GM12878 (cell line): Measurements from ENCODE around the gene STXBP1. TPM values are rescaled to one million over a fixed set of nuclear protein-coding genes. Genes with fewer than 3 reads are reported as not detected.

Experiments
- ATAC-seq: fragments of 200-7000 bp; cut with Tn5 transposase; 3 replicates; pipeline ENCODE4 v1.9.1; 2020; ENCODE audit warnings: mild to moderate bottlenecking, moderate library complexity
- BruUV-seq: library from RNA; stranded (reverse); fragments of 400-500 nt; replicated peaks from 2 replicates; lab custom pipeline; 2021; lab: Mats Ljungman, UMichigan
- CTCF ChIA-PET: fragments of 300-600 bp; sonication (Branson Sonifier 250); formaldehyde crosslinking; extraction: SDS; loops from one replicate; lab custom pipeline; 2021; ENCODE audit warnings: inconsistent platforms; lab: Yijun Ruan, JAX
- POLR2A ChIA-PET: fragments of 350-600 bp; formaldehyde crosslinking; extraction: SDS; loops from one replicate; lab custom pipeline; 2021; ENCODE audit warnings: inconsistent platforms; lab: Charles Lee
- RAD21 ChIA-PET: fragments of 300-600 bp; sonication (Branson Sonifier 250); formaldehyde crosslinking; loops from one replicate; lab custom pipeline; 2023; ENCODE audit warnings: antibody characterized with exemption; ENCODE audit not compliant: unreplicated experiment; lab: Charles Lee
- SMC1A ChIA-PET: fragments of 300-600 bp; sonication (Branson Sonifier 250); formaldehyde crosslinking; loops from one replicate; lab custom pipeline; 2023; ENCODE audit not compliant: unreplicated experiment, uncharacterized antibody; lab: Charles Lee
- DNase-seq: peaks from one replicate; pipeline ENCODE4 v3.0.0-alpha.2; 2011; ENCODE audit warnings: low read depth, low spot score
- FAIRE-seq: peaks from 3 replicates; lab custom pipeline; 2011; peaks lifted over from hg19 to GRCh38; lab: Jason Lieb, UNC
- H2AFZ ChIP-seq: 2 replicates; pipeline ENCODE4 v1.6.0; 2011; ENCODE audit warnings: low read depth, low read length, control low read depth; ENCODE audit not compliant: control insufficient read depth
- H3K27ac ChIP-seq: 2 replicates; pipeline ENCODE4 v1.5.1; 2011; ENCODE audit warnings: control low read depth; ENCODE audit not compliant: control insufficient read depth, insufficient read depth
- H3K27me3 ChIP-seq, 2 experiments: replicated peaks in 1 of 2; 2 replicates each; pipeline versions ENCODE4 v1.6.0 to v1.6.1; 2011; ENCODE audit warnings: low read length in 1 of 2; ENCODE audit not compliant: control insufficient read depth in 2 of 2, insufficient read depth in 2 of 2
- H3K36me3 ChIP-seq, 2 experiments: 2 replicates each; pipeline ENCODE4 v1.5.1; 2011; ENCODE audit warnings: low read length in 1 of 2; ENCODE audit not compliant: control insufficient read depth in 2 of 2, insufficient read depth in 2 of 2
- H3K4me1 ChIP-seq: 2 replicates; pipeline ENCODE4 v1.6.1; 2011; ENCODE audit warnings: mild to moderate bottlenecking, low read length, moderate library complexity, mixed read lengths; ENCODE audit not compliant: control insufficient read depth, insufficient read depth
- H3K4me2 ChIP-seq: 2 replicates; pipeline ENCODE4 v1.6.0; 2011; ENCODE audit warnings: control low read depth; ENCODE audit not compliant: control insufficient read depth, insufficient read depth
- H3K4me3 ChIP-seq: fragments of 200-600 bp; sonication (generic); 2 replicates; pipeline ENCODE4 v1.5.1; 2016
- H3K79me2 ChIP-seq: 2 replicates; pipeline ENCODE4 v1.6.0; 2011; ENCODE audit warnings: low read length; ENCODE audit not compliant: control insufficient read depth, insufficient read depth
- H3K9ac ChIP-seq: 2 replicates; pipeline ENCODE4 v1.8.0; 2011; ENCODE audit warnings: low read length, control low read depth, mixed read lengths; ENCODE audit not compliant: control insufficient read depth, insufficient read depth
- H3K9me3 ChIP-seq: replicated peaks from 3 replicates; pipeline ENCODE4 v1.5.1; 2011; ENCODE audit warnings: mild to moderate bottlenecking, low read length; ENCODE audit not compliant: control insufficient read depth, insufficient read depth
- H4K20me1 ChIP-seq: 2 replicates; pipeline ENCODE4 v1.6.0; 2011; ENCODE audit not compliant: control insufficient read depth, insufficient read depth
- BCLAF1 ChIP-seq: fragments of 450-650 bp; IDR thresholded peaks from 2 replicates; pipeline ENCODE4 v1.6.1; 2017; ENCODE audit warnings: antibody characterized with exemption, mild to moderate bottlenecking, moderate library complexity
- CHD1 ChIP-seq: IDR thresholded peaks from 2 replicates; pipeline ENCODE4 v1.6.1; 2012; ENCODE audit warnings: low read depth, low read length, improper control_type of control experiment
- CREB1 ChIP-seq: IDR thresholded peaks from 2 replicates; pipeline ENCODE4 v1.6.1; 2012; ENCODE audit warnings: low read depth, mild to moderate bottlenecking, inconsistent platforms
- ETV6 ChIP-seq, 2 experiments: fragments of 450-650 bp in 1 of 2; IDR thresholded peaks in 1 of 2; conservative IDR thresholded peaks in 1 of 2; 2 replicates each; pipeline ENCODE4 v1.6.1; 2014; ENCODE audit warnings: antibody characterized with exemption in 1 of 2, borderline replicate concordance in 1 of 2, low read depth in 1 of 2, mild to moderate bottlenecking in 1 of 2, moderate library complexity in 1 of 2
- GATAD2B ChIP-seq: fragments of 450-650 bp; conservative IDR thresholded peaks from 2 replicates; pipeline ENCODE4 v1.6.1; 2017; ENCODE audit warnings: low read depth, mild to moderate bottlenecking, moderate library complexity
- MEF2A ChIP-seq: IDR thresholded peaks from 2 replicates; pipeline ENCODE4 v1.6.1; 2011; ENCODE audit warnings: low read depth, mild to moderate bottlenecking, low read length, moderate library complexity; ENCODE audit not compliant: insufficient read depth
- SREBF1 ChIP-seq: IDR thresholded peaks from 2 replicates; pipeline ENCODE4 v1.6.1; 2012; ENCODE audit warnings: mild to moderate bottlenecking, low read length
- SREBF2 ChIP-seq: IDR thresholded peaks from 2 replicates; pipeline ENCODE4 v1.6.1; 2012; ENCODE audit warnings: mild to moderate bottlenecking, low read length
- TBL1XR1 ChIP-seq: IDR thresholded peaks from 2 replicates; pipeline ENCODE4 v1.6.1; 2012; ENCODE audit warnings: low read depth, low read length, improper control_type of control experiment
- WGBS: methylation state at CpG from one replicate; pipeline ENCODE4 v1.1.6; 2016; ENCODE audit warnings: low lambda C conversion rate; ENCODE audit not compliant: insufficient replicate concordance, insufficient coverage; ENCODE audit errors: missing lambda C conversion rate; 5-methylcytosine and 5-hydroxymethylcytosine counted together
- in situ Hi-C: fragments of 300-500 bp; cut with MboI; formaldehyde crosslinking; loops from 9 replicates; pipeline ENCODE4 v1.14.3; 2018; ENCODE audit warnings: mixed read lengths
- intact Hi-C: fragments of 100-400 bp; cut with micrococcal nuclease; formaldehyde crosslinking; loops from one replicate; pipeline ENCODE4 v1.14.2; 2022; ENCODE audit not compliant: unreplicated experiment
- polyA plus RNA-seq, 11 experiments: library from polyadenylated mRNA; depleted of rRNA in 4 of 11; unstranded in 6 of 11; stranded (reverse) in 5 of 11; fragments of >200 nt; fragmentation: Nextera tagmentation in 4 of 11; fragmentation: Illumina TruSeq in 1 of 11; extraction: Ambion mirVana in 4 of 11; extraction: Trizol in 1 of 11; gene quantifications; 1 replicate in 1 of 11; 2 replicates in 10 of 11; pipeline versions ENCODE4 v1.2.1 to v1.2.3, GENCODE V29; 2011 to 2016; ENCODE audit warnings: inconsistent platforms in 2 of 11, missing spikeins in 2 of 11, low read depth in 1 of 11
- total RNA-seq, 4 experiments: library from RNA; depleted of rRNA in 3 of 4; stranded (reverse); fragments of >200 nt in 3 of 4; fragmentation: Illumina TruSeq in 1 of 4; extraction: Trizol in 1 of 4; gene quantifications; 2 replicates each; pipeline versions ENCODE4 v1.2.1 to v1.2.3, GENCODE V29; 2013 to 2021

Gene STXBP1
- total and polyA plus RNA-seq, 10 of the 15 experiments (the other 5 are each of a cell fraction or from before 2014, with no cell fraction given), result 0.08 to 0.85 (median 0.31) TPM; not detected in 3

- Histone ChIP-seq H3K27ac (no peak overlapping the region), H3K36me3 (no peaks in the 10 kb centered on the region), H3K4me2 (no peak overlapping the region), H3K4me1 (no peaks in the 10 kb centered on the region), H4K20me1 (no peaks in the 10 kb centered on the region), H2AFZ (no peak overlapping the region), H3K79me2 (no peaks in the 10 kb centered on the region), H3K4me3 (no peak overlapping the region), H3K9ac (no peak overlapping the region), H3K27me3 (peaks cover 5 to 6% of the 10 kb centered on the region in 2 experiments; a peak in 2 of 4 replicates), H3K9me3 (no peaks in the 10 kb centered on the region)
- BruUV-seq, result no TSS peak
- intact Hi-C loops, result no loop called here
- ChIA-PET SMC1A (no interaction called here), CTCF (no interaction called here), RAD21 (no interaction called here), POLR2A (no interaction called here)
- TF ChIP-seq MEF2A (no peak), SREBF2 (no peak), ETV6 (conservative IDR thresholded peaks at IDR 0.05 in 1 of 2, IDR thresholded peaks at IDR 0.05 in 1 of 2; ENCODE audit: borderline replicate concordance in 1 of 2, low read depth in 1 of 2) (no peak), GATAD2B (no peak), CREB1 (no peak), BCLAF1 (no peak), TBL1XR1 (no peak), CHD1 (no peak), SREBF1 (no peak)
- DNase-seq (no peak), FAIRE-seq (no peak), ATAC-seq (no peak)
- WGBS, result 0% methylated on average over 1 of the region's 1 CpG
- in situ Hi-C loops, result no loop called here
These were observed 50.5 kb downstream of the STXBP1 start for GRCh38 chr9:127662617-127663016.
